H9 (cell line): Measurements from ENCODE around the gene TBC1D19. TPM values are rescaled to one million over a fixed set of nuclear protein-coding genes. Genes with fewer than 3 reads are reported as not detected.

Experiments used
- DNase-seq: peaks from one replicate; pipeline ENCODE4 v3.0.0-alpha.2; 2017
- H2AFZ ChIP-seq: one replicate; pipeline ENCODE4 v1.6.1; 2013; ENCODE audit warnings: mild to moderate bottlenecking, low read length, control low read depth, moderate library complexity
- H2AK5ac ChIP-seq: 2 replicates; pipeline ENCODE4 v1.6.1; 2013; ENCODE audit warnings: low read length, control low read depth, mixed read lengths; ENCODE audit not compliant: insufficient read length
- H2BK120ac ChIP-seq: one replicate; pipeline ENCODE4 v1.6.1; 2013; ENCODE audit warnings: low read depth, mild to moderate bottlenecking, low read length, control low read depth, inconsistent platforms; ENCODE audit not compliant: poor library complexity, severe bottlenecking
- H2BK12ac ChIP-seq: 2 replicates; pipeline ENCODE4 v1.6.1; 2013; ENCODE audit warnings: low read length, control low read depth, mixed read lengths, low read depth; ENCODE audit not compliant: insufficient read length
- H2BK15ac ChIP-seq: 2 replicates; pipeline ENCODE4 v1.6.1; 2013; ENCODE audit warnings: low read depth, low read length, control low read depth
- H2BK20ac ChIP-seq: one replicate; pipeline ENCODE4 v1.6.1; 2013; ENCODE audit warnings: low read depth, mild to moderate bottlenecking, low read length, control low read depth, inconsistent platforms; ENCODE audit not compliant: poor library complexity, severe bottlenecking
- H2BK5ac ChIP-seq: 2 replicates; pipeline ENCODE4 v1.6.1; 2013; ENCODE audit warnings: low read length, control low read depth, mixed read lengths; ENCODE audit not compliant: insufficient read length
- H3K14ac ChIP-seq: 2 replicates; pipeline ENCODE4 v1.6.1; 2013; ENCODE audit warnings: low read length, control low read depth; ENCODE audit not compliant: insufficient read depth
- H3K18ac ChIP-seq: 2 replicates; pipeline ENCODE4 v1.6.1; 2013; ENCODE audit warnings: low read depth, mild to moderate bottlenecking, mixed read lengths, low read length, control low read depth; ENCODE audit not compliant: insufficient read length
- H3K23ac ChIP-seq: 2 replicates; pipeline ENCODE4 v1.6.1; 2013; ENCODE audit warnings: low read length, control low read depth, mixed read lengths, low read depth; ENCODE audit not compliant: insufficient read length
- H3K23me2 ChIP-seq: 2 replicates; pipeline ENCODE4 v1.6.1; 2013; ENCODE audit warnings: low read depth, mild to moderate bottlenecking, mixed read lengths, low read length, control low read depth; ENCODE audit not compliant: insufficient read length, poor library complexity, severe bottlenecking
- H3K27ac ChIP-seq: 2 replicates; pipeline ENCODE4 v1.5.1; 2013; ENCODE audit warnings: low read length, control low read depth, mixed read lengths, low read depth; ENCODE audit not compliant: insufficient read length
- H3K27me3 ChIP-seq: 2 replicates; pipeline ENCODE4 v1.6.1; 2013; ENCODE audit warnings: low read length, control low read depth, inconsistent platforms; ENCODE audit not compliant: insufficient read depth
- H3K4ac ChIP-seq: 2 replicates; pipeline ENCODE4 v1.6.1; 2013; ENCODE audit warnings: low read depth, mild to moderate bottlenecking, control low read depth, inconsistent platforms, low read length, moderate library complexity
- H3K4me1 ChIP-seq: 2 replicates; pipeline ENCODE4 v1.6.1; 2013; ENCODE audit warnings: low read length, control low read depth, inconsistent platforms; ENCODE audit not compliant: insufficient read depth
- H3K4me2 ChIP-seq: 2 replicates; pipeline ENCODE4 v1.6.1; 2013; ENCODE audit warnings: low read length, control low read depth, mixed read lengths; ENCODE audit not compliant: insufficient read length, insufficient read depth
- H3K56ac ChIP-seq: 2 replicates; pipeline ENCODE4 v1.6.1; 2013; ENCODE audit warnings: low read depth, mild to moderate bottlenecking, mixed read lengths, low read length, control low read depth; ENCODE audit not compliant: insufficient read length
- H3K79me1 ChIP-seq: 2 replicates; pipeline ENCODE4 v1.6.1; 2013; ENCODE audit warnings: low read depth, mild to moderate bottlenecking, moderate library complexity, low read length, control low read depth, inconsistent platforms; ENCODE audit not compliant: insufficient read depth, poor library complexity, severe bottlenecking
- H3K79me2 ChIP-seq: 2 replicates; pipeline ENCODE4 v1.6.1; 2013; ENCODE audit warnings: low read length, control low read depth, inconsistent platforms; ENCODE audit not compliant: insufficient read depth
- H3K9ac ChIP-seq: 2 replicates; pipeline ENCODE4 v1.6.1; 2013; ENCODE audit warnings: low read length, control low read depth, mixed read lengths; ENCODE audit not compliant: insufficient read length; ENCODE audit errors: extremely low read depth
- H3K9me3 ChIP-seq: one replicate; pipeline ENCODE4 v1.6.1; 2013; ENCODE audit warnings: low read depth, low read length, inconsistent platforms; ENCODE audit not compliant: control insufficient read depth
- H3T11ph ChIP-seq: one replicate; pipeline ENCODE4 v1.6.1; 2013; ENCODE audit warnings: mild to moderate bottlenecking, low read length, control low read depth, inconsistent platforms
- H4K20me1 ChIP-seq: one replicate; pipeline ENCODE4 v1.6.1; 2013; ENCODE audit not compliant: control insufficient read depth, insufficient read length, insufficient read depth
- H4K5ac ChIP-seq: 2 replicates; pipeline ENCODE4 v1.6.1; 2013; ENCODE audit warnings: low read depth, mild to moderate bottlenecking, mixed read lengths, low read length, control low read depth; ENCODE audit not compliant: insufficient read length
- H4K8ac ChIP-seq: replicated peaks from 2 replicates; pipeline ENCODE4 v1.6.1; 2013; ENCODE audit warnings: low read length, control low read depth, mixed read lengths, low read depth; ENCODE audit not compliant: insufficient read length
- H4K91ac ChIP-seq: 2 replicates; pipeline ENCODE4 v1.6.1; 2013; ENCODE audit warnings: low read depth, mild to moderate bottlenecking, moderate library complexity, mixed read lengths, low read length, control low read depth; ENCODE audit not compliant: insufficient read length
- H3K27ac Mint-ChIP-seq, 3 experiments: 2 replicates in 2 of 3; 3 replicates in 1 of 3; pipeline ENCODE4 v1.8.0; 2020 to 2021; ENCODE audit warnings: mixed read lengths in 3 of 3, mild to moderate bottlenecking in 1 of 3, moderate library complexity in 1 of 3
- H3K27me3 Mint-ChIP-seq: 2 replicates; pipeline ENCODE4 v1.8.0; 2021; ENCODE audit warnings: low read depth, mild to moderate bottlenecking, moderate library complexity, mixed read lengths
- H3K36me3 Mint-ChIP-seq, 3 experiments: 2 replicates in 2 of 3; 3 replicates in 1 of 3; pipeline ENCODE4 v1.8.0; 2020 to 2021; ENCODE audit warnings: low read depth in 3 of 3, mixed read lengths in 3 of 3; ENCODE audit not compliant: insufficient read depth in 1 of 3
- H3K4me1 Mint-ChIP-seq, 2 experiments: 2 replicates each; pipeline ENCODE4 v1.8.0; 2020; ENCODE audit warnings: mixed read lengths in 2 of 2
- H3K4me3 Mint-ChIP-seq, 2 experiments: 2 replicates in 1 of 2; 3 replicates in 1 of 2; pipeline ENCODE4 v1.8.0; 2020 to 2021; ENCODE audit warnings: mild to moderate bottlenecking in 2 of 2, mixed read lengths in 2 of 2, moderate library complexity in 1 of 2
- H3K9me3 Mint-ChIP-seq, 2 experiments: 2 replicates in 1 of 2; 3 replicates in 1 of 2; pipeline ENCODE4 v1.8.0; 2020; ENCODE audit warnings: mild to moderate bottlenecking in 2 of 2, mixed read lengths in 2 of 2, moderate library complexity in 1 of 2
- WGBS: extraction: QIAGEN DNeasy Blood & Tissue Kit; methylation state at CpG from one replicate; pipeline ENCODE4 v1.1.7; 2013; ENCODE audit warnings: missing lambda C conversion rate, low lambda C conversion rate, mixed read lengths; ENCODE audit not compliant: insufficient read length; ENCODE audit errors: extremely low coverage; 5-methylcytosine and 5-hydroxymethylcytosine counted together
- total RNA-seq: library from RNA; stranded (reverse); gene quantifications from 2 replicates; pipeline ENCODE4 v1.2.1, GENCODE V29; 2021
- TF ChIP-seq, protein P1 (sequence below): fragments of 200-600 bp; sonication (generic); conservative IDR thresholded peaks from 3 replicates; pipeline ENCODE4 v1.8.0; 2021; ENCODE audit warnings: antibody characterized with exemption, mild to moderate bottlenecking

TBC1D19 gene
- total RNA-seq, 1 experiment from 2014 or later = 3.2 TPM

DNA sequence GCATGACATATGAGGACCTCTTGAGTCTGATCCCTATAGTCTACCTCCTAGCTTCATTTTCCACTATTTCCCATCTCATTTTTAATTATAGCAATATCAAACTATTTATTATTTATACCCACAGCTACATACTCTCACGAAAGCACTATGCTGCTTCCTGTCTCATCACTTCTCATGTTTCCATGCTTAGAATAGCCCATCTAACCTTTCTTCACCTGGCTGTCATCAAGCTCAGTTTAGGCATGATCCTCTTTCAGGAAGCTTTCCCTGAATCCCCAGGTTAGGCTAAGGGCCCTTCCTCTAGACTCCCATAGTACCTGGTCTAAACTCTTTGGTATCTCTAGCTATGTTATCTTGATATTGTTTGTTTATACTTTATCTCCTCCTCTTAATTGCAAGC lies 137.8 kb downstream of the TBC1D19 start:
- H3K23me2 ChIP-seq = no peaks in the 10 kb centered on the region
- H3K79me2 ChIP-seq = no peaks in the 10 kb centered on the region
- no peak overlapping the region for H4K91ac ChIP-seq
- H3K4me1 ChIP-seq = no peaks in the 10 kb centered on the region
- no peaks in the 10 kb centered on the region for H3K27me3 Mint-ChIP-seq
- H3K14ac ChIP-seq = no peak overlapping the region
- TF ChIP-seq, protein P1, sequence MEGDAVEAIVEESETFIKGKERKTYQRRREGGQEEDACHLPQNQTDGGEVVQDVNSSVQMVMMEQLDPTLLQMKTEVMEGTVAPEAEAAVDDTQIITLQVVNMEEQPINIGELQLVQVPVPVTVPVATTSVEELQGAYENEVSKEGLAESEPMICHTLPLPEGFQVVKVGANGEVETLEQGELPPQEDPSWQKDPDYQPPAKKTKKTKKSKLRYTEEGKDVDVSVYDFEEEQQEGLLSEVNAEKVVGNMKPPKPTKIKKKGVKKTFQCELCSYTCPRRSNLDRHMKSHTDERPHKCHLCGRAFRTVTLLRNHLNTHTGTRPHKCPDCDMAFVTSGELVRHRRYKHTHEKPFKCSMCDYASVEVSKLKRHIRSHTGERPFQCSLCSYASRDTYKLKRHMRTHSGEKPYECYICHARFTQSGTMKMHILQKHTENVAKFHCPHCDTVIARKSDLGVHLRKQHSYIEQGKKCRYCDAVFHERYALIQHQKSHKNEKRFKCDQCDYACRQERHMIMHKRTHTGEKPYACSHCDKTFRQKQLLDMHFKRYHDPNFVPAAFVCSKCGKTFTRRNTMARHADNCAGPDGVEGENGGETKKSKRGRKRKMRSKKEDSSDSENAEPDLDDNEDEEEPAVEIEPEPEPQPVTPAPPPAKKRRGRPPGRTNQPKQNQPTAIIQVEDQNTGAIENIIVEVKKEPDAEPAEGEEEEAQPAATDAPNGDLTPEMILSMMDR = no peak
- H4K8ac ChIP-seq = no peak overlapping the region
- H3K9me3 Mint-ChIP-seq = no peaks in the 10 kb centered on the region
- no peak overlapping the region for H3K27ac Mint-ChIP-seq
- no peaks in the 10 kb centered on the region for H3K79me1 ChIP-seq
- no peaks in the 10 kb centered on the region for H3K4me1 Mint-ChIP-seq
- no peak overlapping the region for H2BK12ac ChIP-seq
- H3K36me3 Mint-ChIP-seq = no peaks in the 10 kb centered on the region
- no peak overlapping the region for H3K18ac ChIP-seq
- H3K9me3 ChIP-seq = no peaks in the 10 kb centered on the region
- no peak overlapping the region for H3K9ac ChIP-seq
- H2BK20ac ChIP-seq = no peak overlapping the region
- H4K5ac ChIP-seq = no peak overlapping the region
- H2BK15ac ChIP-seq = no peak overlapping the region
- H2BK120ac ChIP-seq = no peak overlapping the region
- no peak overlapping the region for H3T11ph ChIP-seq
- H2BK5ac ChIP-seq = no peak overlapping the region
- no peak overlapping the region for H3K4me2 ChIP-seq
- H3K56ac ChIP-seq = no peak overlapping the region
- no peak overlapping the region for H2AFZ ChIP-seq
- H3K4me3 Mint-ChIP-seq = no peak overlapping the region
- H4K20me1 ChIP-seq = no peaks in the 10 kb centered on the region
- no peak overlapping the region for H2AK5ac ChIP-seq
- WGBS = no CpG with 5 or more reads among the region's 1 CpG
- H3K23ac ChIP-seq = no peak overlapping the region
- H3K27ac ChIP-seq = no peak overlapping the region
- no peak for DNase-seq
- no peak overlapping the region for H3K4ac ChIP-seq
- H3K27me3 ChIP-seq = no peaks in the 10 kb centered on the region
